Endothelial cell (in vitro differentiated cells): ENCODE data around the gene SPTBN5. TPM values are rescaled to one million over a fixed set of nuclear protein-coding genes. Genes with fewer than 3 reads are reported as not detected.
A peak's percentile ranks its signal among the peaks of the same experiment; 100 is the strongest.

Source experiments
- DNase-seq: peaks from one replicate; pipeline ENCODE4 v3.0.0; 2021; ENCODE audit warnings: low spot score
- H3K27ac Mint-ChIP-seq: one replicate; pipeline ENCODE4 v1.8.0; 2021; ENCODE audit warnings: mixed read lengths, inconsistent platforms; ENCODE audit not compliant: unreplicated experiment
- H3K27me3 Mint-ChIP-seq: one replicate; pipeline ENCODE4 v1.8.0; 2021; ENCODE audit warnings: mild to moderate bottlenecking, moderate library complexity, mixed read lengths, inconsistent platforms; ENCODE audit not compliant: unreplicated experiment
- H3K36me3 Mint-ChIP-seq: one replicate; pipeline ENCODE4 v1.8.0; 2021; ENCODE audit warnings: mild to moderate bottlenecking, low read depth, mixed read lengths, inconsistent platforms; ENCODE audit not compliant: unreplicated experiment
- H3K4me1 Mint-ChIP-seq: one replicate; pipeline ENCODE4 v1.8.0; 2021; ENCODE audit warnings: mild to moderate bottlenecking, mixed read lengths, inconsistent platforms; ENCODE audit not compliant: unreplicated experiment
- H3K4me3 Mint-ChIP-seq: one replicate; pipeline ENCODE4 v1.8.0; 2021; ENCODE audit warnings: mild to moderate bottlenecking, mixed read lengths, inconsistent platforms; ENCODE audit not compliant: unreplicated experiment
- H3K9me3 Mint-ChIP-seq: one replicate; pipeline ENCODE4 v1.8.0; 2021; ENCODE audit warnings: mixed read lengths, inconsistent platforms; ENCODE audit not compliant: unreplicated experiment
- CTCF ChIP-seq: fragments of 200-600 bp; sonication (generic); IDR thresholded peaks from one replicate; pipeline ENCODE4 v1.5.0; 2021; ENCODE audit warnings: antibody characterized with exemption; ENCODE audit not compliant: unreplicated experiment
- total RNA-seq: library from RNA; stranded (reverse); fragmentation: NEBNext Ultra II Directional; extraction: Animal tissue kit (Norgen Biotek cat#: 25700); gene quantifications from one replicate; pipeline ENCODE4 v1.2.1, GENCODE V29; 2021; ENCODE audit not compliant: unreplicated experiment

Gene SPTBN5
- total RNA-seq, 1 donor from 2014 or later, result 9.4 TPM

GRCh38 chr15:41805711-41806110 is 88.1 kb downstream of the SPTBN5 start:
- no peak for DNase-seq
- H3K27ac Mint-ChIP-seq, result peak overlapping the region; percentile 59
- H3K4me1 Mint-ChIP-seq, result peaks cover 39% of the 10 kb centered on the region
- H3K9me3 Mint-ChIP-seq, result no peaks in the 10 kb centered on the region
- H3K36me3 Mint-ChIP-seq, result peaks cover 23% of the 10 kb centered on the region
- H3K27me3 Mint-ChIP-seq, result peaks cover 6% of the 10 kb centered on the region
- TF ChIP-seq CTCF, result no peak
- no peak overlapping the region for H3K4me3 Mint-ChIP-seq

- peaks cover 6% of the 10 kb centered on the region for H3K27me3 Mint-ChIP-seq
- H3K36me3 Mint-ChIP-seq, result peaks cover 24% of the 10 kb centered on the region
Measured at GRCh38 chr15:41804916-41805666, 88.8 kb downstream of the SPTBN5 start.

GRCh38 chr15:41804361-41804760 is 89.5 kb downstream of the SPTBN5 start:
- no peaks in the 10 kb centered on the region for H3K9me3 Mint-ChIP-seq
- H3K27me3 Mint-ChIP-seq, result peaks cover 4% of the 10 kb centered on the region
- H3K36me3 Mint-ChIP-seq, result peaks cover 28% of the 10 kb centered on the region
- H3K4me3 Mint-ChIP-seq, result no peak overlapping the region
- TF ChIP-seq CTCF, result no peak
- H3K4me1 Mint-ChIP-seq, result peaks cover 29% of the 10 kb centered on the region
- no peak for DNase-seq
- peak overlapping the region; percentile 88 for H3K27ac Mint-ChIP-seq

More at GRCh38 chr15:41804916-41805666, 88.8 kb downstream of the SPTBN5 start:
- H3K9me3 Mint-ChIP-seq, result no peaks in the 10 kb centered on the region
- peak overlapping the region; percentile 88 for H3K27ac Mint-ChIP-seq
- no peak for TF ChIP-seq CTCF
- peaks cover 36% of the 10 kb centered on the region for H3K4me1 Mint-ChIP-seq
- DNase-seq, result no peak
- H3K4me3 Mint-ChIP-seq, result peak overlapping the region; percentile 27

- no peak for DNase-seq
- Mint-ChIP-seq H3K4me1 (peaks cover 21% of the 10 kb centered on the region), H3K9me3 (no peaks in the 10 kb centered on the region), H3K36me3 (peaks cover 24% of the 10 kb centered on the region), H3K4me3 (no peak overlapping the region), H3K27me3 (peaks cover 7% of the 10 kb centered on the region), H3K27ac (no peak overlapping the region)
- TF ChIP-seq CTCF, result no peak
Measured at GRCh38 chr15:41801850-41802455, 91.9 kb downstream of the SPTBN5 start.

- Mint-ChIP-seq H3K27me3 (peaks cover 7% of the 10 kb centered on the region), H3K27ac (no peak overlapping the region), H3K36me3 (peaks cover 23% of the 10 kb centered on the region), H3K4me3 (no peak overlapping the region), H3K9me3 (no peaks in the 10 kb centered on the region), H3K4me1 (peaks cover 25% of the 10 kb centered on the region)
- TF ChIP-seq CTCF, result no peak
- no peak for DNase-seq
Measured at GRCh38 chr15:41801185-41801584, 92.7 kb downstream of the SPTBN5 start.
